GM18505 (cell line): ENCODE data around the gene COASY.

Experiments used
- ATAC-seq: cut with Tn5 transposase; IDR thresholded peaks from one replicate; pipeline ENCODE4 v1.9.1; 2021; ENCODE audit not compliant: unreplicated experiment
- POLR2A ChIP-seq: IDR thresholded peaks from 4 replicates; pipeline ENCODE4 v1.6.1; 2011; ENCODE audit warnings: borderline replicate concordance; ENCODE audit not compliant: insufficient read depth, insufficient read length; ENCODE audit errors: extremely low read depth

COASY gene

DNA sequence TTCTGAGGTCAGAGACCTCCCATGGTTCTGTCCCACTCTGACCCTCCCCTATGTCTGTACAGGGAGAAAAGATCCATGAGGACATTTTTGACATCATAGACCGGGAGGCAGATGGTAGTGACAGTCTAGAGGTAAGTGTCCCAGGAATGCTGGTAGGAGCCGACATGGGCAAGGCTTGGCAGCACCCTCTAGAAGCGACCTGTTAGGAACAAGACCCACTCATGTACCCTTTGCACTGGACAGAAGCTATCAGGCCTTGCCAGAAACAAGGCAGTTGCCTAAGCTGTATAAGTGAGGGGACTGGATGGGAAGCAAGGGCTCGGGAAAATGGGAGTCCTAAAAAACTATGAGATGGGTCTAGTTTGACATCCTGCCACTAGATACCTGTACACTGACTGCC, 50.1 kb downstream of the COASY start:
- TF ChIP-seq POLR2A = no peak
- no peak for ATAC-seq

DNA sequence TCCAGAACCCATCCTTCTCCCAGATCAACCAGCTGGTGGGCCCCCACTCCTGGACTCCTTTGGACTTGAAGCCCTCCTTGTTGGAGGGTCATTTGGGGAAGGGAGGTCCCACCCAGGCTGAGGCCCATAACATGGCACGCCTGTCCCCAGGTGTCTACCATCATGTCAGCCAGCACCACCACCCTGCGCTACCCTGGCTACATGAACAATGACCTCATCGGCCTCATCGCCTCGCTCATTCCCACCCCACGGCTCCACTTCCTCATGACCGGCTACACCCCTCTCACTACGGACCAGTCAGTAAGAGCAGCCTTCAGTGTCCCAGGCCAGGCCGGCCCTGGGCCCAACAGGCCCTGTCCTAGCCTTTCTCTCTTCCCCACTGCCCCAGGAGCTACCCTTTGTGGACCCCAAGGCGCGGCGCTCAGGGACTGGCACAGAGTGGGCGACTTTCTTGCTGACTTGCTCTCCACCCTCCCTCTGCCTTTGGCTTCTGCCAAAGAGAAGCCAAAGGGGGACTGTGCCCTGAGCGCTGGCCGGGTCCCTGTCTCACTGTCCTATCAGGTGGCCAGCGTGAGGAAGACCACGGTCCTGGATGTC, 51.8 kb downstream of the COASY start:
- no peak for TF ChIP-seq POLR2A
- no peak for ATAC-seq
